ENCODE results near the gene UQCRC2.
"Not testable (repeated sequence)": the region's sequence is repeated elsewhere in the genome, so short reads cannot be mapped to it uniquely, and the experiment has no call there.

Gene UQCRC2

GRCh38 chr16:21952793-21953540 lies at the start of gene UQCRC2:
TSS of gene UQCRC2 (plus strand) at chr16:21953361. CDS start at chr16:21953424, 63 bp downstream.
- peak; percentile 93 for DNase-seq

- DNase-seq: not testable (repeated sequence)
Measured at GRCh38 chr16:21932650-21933049, 20.5 kb upstream of the UQCRC2 start.

- not testable (repeated sequence) for DNase-seq
Measured at GRCh38 chr16:21933316-21933715, 19.8 kb upstream of the UQCRC2 start.

GRCh38 chr16:21933790-21934189 lies 19.4 kb upstream of the UQCRC2 start:
- not testable (repeated sequence) for DNase-seq

DNA sequence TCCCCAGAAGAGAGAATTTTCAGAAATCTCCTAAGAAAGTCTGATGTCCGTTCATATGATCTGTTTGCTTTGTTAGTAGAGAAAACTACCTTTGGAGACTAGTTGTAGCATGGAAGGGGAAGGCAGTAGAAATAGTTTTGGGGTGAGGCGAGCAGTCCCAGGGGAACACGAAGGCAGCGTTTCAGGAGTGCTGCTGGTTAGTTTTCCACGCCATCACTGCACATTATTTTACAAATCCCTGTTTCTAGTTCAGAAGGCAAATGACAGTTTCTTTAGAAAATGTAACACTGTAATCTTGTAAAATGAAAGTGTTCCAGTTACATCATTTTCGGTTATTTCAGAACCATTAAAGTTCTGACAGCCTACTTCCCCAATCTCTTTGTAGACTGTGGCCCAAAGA lies 16.9 kb upstream of the UQCRC2 start:
- not testable (repeated sequence) for DNase-seq

GRCh38 chr16:21937336-21937829 lies 15.8 kb upstream of the UQCRC2 start:
- no peak for DNase-seq

- no peak for DNase-seq
Measured at GRCh38 chr16:21940570-21940969, 12.6 kb upstream of the UQCRC2 start.

GRCh38 chr16:21943571-21943970 lies 9.6 kb upstream of the UQCRC2 start:
- DNase-seq: no peak

DNA sequence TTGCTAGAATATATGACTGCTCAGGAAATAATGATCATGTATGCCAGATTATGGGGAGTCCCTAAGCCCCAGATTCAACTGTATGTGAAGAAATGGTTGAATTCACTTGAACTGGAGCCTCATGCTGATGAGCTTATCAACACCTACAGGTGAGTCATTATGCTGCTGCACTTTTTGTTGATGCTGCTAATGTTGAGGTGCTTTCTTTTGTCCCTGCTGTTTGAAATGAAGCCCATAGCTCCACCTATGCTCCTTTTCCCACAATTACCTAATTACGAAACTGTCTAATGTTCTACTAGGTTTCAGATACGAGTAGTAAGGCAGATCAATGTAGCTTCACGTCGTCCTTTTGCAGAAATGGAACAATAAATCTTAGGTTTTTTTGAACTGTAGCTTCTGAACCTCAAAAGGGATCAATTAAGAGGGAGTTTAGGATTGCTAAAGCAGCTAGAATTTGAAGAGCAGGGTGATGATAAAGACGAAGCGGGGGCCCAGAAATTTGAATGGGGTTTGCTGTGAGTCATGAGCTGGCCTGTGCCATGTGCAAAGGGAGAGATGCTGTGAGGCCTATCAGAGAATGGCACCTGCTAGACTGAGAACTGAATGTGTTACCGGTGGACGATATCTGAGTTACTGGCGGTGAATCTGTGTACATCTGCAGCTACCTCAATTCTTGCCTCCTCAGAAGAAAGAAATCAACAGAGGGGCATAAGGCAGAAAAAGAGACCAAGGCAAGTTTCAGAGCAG lies 6.1 kb upstream of the UQCRC2 start:
- no peak for DNase-seq

- no peak for DNase-seq
Measured at GRCh38 chr16:21949713-21950260, 3.4 kb upstream of the UQCRC2 start.

GRCh38 chr16:21950782-21951521 lies 2.2 kb upstream of the UQCRC2 start:
- no peak for DNase-seq

DNA sequence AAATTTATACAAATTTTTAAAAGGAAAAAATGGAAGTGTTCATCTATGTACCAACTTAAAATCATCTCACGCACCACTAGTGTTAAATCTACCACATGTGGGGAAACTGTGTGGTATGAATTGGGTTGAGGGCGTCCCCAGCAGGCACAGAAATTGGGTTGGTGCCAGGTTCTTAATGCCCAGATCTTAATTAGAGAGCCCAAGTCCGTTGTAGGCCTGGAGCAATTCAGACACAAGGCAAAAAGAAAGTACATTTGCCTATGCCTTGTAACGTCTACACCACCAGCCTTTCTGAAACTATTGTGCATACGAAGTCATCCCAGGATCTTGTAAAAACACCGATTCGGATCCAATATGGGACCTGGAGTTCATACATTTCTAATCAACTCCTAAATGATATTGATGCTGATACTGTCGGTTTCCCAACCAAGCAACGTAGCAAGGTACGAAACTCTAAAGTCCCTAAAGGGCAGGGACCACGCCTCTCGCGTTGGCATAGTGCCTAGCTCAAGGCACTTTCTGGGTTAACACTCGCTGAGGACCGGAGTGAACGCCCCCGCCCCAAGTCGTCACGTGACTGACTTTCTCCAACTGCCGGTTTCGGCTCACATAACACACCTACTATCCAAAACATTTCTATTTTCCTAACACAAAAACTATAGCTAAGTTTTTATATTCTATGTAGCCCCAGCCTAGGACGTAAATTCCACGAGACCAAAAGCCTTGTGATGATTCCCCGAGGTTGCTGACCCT lies 945 bp upstream of the UQCRC2 start:
- DNase-seq: peak; percentile 35

DNA sequence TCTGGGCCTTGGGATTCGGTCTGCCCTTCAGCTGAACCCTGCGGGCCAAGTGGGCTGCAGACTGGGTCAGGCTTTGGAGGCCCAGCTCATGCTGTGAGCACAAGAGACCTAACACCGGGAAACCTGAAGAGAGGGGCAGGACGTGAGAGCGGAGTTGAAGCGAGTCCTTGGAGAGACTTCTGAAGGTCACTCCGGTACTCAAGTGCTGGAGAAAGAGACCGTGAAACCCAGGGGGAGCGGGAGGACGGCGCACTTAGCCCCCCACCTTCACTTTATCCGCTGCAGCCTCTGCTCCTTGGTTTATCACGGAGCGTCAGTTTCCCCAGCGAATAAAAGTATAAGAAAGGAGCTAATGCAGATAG lies 361 bp downstream of the UQCRC2 start:
- no peak for DNase-seq

DNA sequence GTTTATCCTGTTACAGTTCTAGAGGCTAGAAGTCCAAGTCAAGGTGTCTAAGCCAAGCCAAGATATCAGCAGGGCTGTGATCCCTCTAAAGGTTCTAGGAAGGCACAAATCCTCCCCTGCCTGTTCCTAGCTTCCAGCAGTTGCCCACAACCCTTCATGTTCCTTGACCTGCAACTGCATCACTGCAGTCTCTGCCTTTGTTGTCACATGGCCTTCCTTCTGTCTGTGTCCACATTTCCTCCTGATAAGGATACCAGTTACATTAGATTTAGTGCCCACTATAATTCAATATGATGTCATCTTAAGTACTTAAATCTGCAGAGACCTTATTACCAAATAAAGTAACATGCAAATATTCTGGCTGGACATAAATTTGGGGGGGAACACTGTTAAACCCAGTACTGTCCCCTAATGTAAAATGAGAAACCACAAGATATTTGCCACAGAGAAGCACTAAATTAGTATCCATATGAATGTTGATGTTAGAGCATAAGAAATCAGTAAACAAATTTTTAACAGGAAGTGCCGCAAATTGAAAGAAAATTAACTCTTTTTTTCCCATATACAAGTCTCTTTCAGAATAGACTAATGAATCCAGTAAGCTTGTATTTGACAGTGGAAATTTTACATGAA lies 4.7 kb downstream of the UQCRC2 start:
- no peak for DNase-seq

GRCh38 chr16:21959050-21959449 lies 5.9 kb downstream of the UQCRC2 start:
- no peak for DNase-seq

DNA sequence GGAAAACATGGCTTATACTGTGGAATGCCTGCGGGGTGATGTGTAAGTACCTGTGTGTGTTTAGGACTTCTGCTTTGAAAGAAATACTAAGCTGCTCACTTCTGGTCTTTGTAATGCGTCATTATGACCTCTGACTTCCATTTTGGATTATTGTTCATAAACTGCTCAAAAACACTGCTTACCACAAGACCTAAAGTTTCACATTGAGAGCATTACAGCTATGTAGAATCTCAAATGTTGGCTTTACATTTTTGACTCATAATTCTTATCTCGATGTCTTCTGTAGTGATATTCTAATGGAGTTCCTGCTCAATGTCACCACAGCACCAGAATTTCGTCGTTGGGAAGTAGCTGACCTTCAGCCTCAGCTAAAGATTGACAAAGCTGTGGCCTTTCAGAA lies 9.3 kb downstream of the UQCRC2 start:
- no peak for DNase-seq

DNA sequence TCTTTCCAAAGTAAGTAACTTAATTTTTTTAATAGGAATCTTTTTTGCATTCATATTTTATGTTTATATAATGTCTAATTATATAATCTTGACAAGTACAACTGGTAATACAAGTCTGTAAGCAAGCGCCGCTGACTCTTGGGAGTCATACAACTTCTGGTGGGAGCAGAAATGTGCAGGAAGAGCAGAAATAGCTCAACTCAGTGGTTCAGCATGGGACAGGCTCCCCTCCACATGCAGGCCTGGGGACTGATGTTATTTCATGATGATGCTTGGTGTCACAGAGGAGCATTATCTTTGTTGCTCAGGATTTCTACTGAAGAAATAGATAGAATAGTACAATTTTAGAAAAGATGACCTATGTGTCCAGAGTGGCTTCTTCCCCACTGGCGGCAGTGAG lies 10.7 kb downstream of the UQCRC2 start:
- DNase-seq: no peak

GRCh38 chr16:21964353-21964752 lies 11.2 kb downstream of the UQCRC2 start:
- DNase-seq: no peak

DNA sequence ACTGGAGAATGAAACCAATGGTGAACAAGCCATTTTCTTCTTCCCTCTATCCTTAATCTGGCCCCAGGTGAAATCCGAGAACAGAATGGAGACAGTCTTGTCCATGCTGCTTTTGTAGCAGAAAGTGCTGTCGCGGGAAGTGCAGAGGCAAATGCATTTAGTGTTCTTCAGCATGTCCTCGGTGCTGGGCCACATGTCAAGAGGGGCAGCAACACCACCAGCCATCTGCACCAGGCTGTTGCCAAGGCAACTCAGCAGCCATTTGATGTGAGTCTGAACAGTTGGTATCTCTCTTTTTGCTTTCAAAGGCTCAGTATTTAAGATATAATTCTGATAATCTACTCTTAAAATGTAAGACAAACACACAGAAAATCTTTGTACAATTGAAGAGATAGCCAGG lies 18.7 kb downstream of the UQCRC2 start:
- DNase-seq: no peak

- no peak for DNase-seq
Measured at GRCh38 chr16:21973945-21974344, 20.8 kb downstream of the UQCRC2 start.

- DNase-seq: no peak
Measured at GRCh38 chr16:21980032-21980431, 26.9 kb downstream of the UQCRC2 start.

- DNase-seq: no peak
Measured at GRCh38 chr16:21982108-21982507, 28.9 kb downstream of the UQCRC2 start.

All from DMS153 (cell line).